Frontal cortex (tissue), 4 donors: ENCODE data around the gene WDR37. TPM values are rescaled to one million over a fixed set of nuclear protein-coding genes. Genes with fewer than 3 reads are reported as not detected.

Experiments used
- DNase-seq, 2 donors: peaks; one replicate each; pipeline ENCODE4 v3.0.0; 2012; ENCODE audit warnings: low spot score in 2 of 2
- FAIRE-seq: peaks from 2 replicates; lab custom pipeline; 2012; peaks lifted over from hg19 to GRCh38; lab: Jason Lieb, UNC
- total RNA-seq: library from RNA; depleted of rRNA; stranded (reverse); fragments of >200 nt; gene quantifications from one replicate; pipeline ENCODE4 v1.2.3, GENCODE V29; 2014
- donor health status: control.
- donor health status: control.
- donor health status: control.

The WDR37 gene
- total RNA-seq, 1 donor from 2014 or later, result 32.6 TPM

GRCh38 chr10:1120306-1120705 is 64.1 kb downstream of the WDR37 start:
- DNase-seq (no peak), FAIRE-seq (no peak)

GRCh38 chr10:1120801-1121211 is 64.6 kb downstream of the WDR37 start:
- FAIRE-seq (no peak), DNase-seq (no peak)

GRCh38 chr10:1121271-1121970 is 65.2 kb downstream of the WDR37 start:
- DNase-seq (no peak), FAIRE-seq (no peak)

- DNase-seq (no peak), FAIRE-seq (no peak)
Observed at GRCh38 chr10:1122349-1122748, 66.2 kb downstream of the WDR37 start.

- no peak for DNase-seq
- FAIRE-seq, result no peak
Observed at GRCh38 chr10:1123198-1123597, 67.0 kb downstream of the WDR37 start.

GRCh38 chr10:1123972-1124371 is 67.8 kb downstream of the WDR37 start:
- FAIRE-seq, result no peak

GRCh38 chr10:1124796-1125195 is 68.6 kb downstream of the WDR37 start:
- DNase-seq (no peak), FAIRE-seq (no peak)

More at GRCh38 chr10:1123972-1124371, 67.8 kb downstream of the WDR37 start:
- DNase-seq, result no peak

- FAIRE-seq (no peak), DNase-seq (no peak)
Observed at GRCh38 chr10:1126461-1126860, 70.3 kb downstream of the WDR37 start.

- DNase-seq (no peak), FAIRE-seq (no peak)
Observed at GRCh38 chr10:1127629-1128028, 71.4 kb downstream of the WDR37 start.

GRCh38 chr10:1128115-1128514 is 71.9 kb downstream of the WDR37 start:
- FAIRE-seq, result no peak
- no peak for DNase-seq

GRCh38 chr10:1128649-1129048 is 72.5 kb downstream of the WDR37 start:
- DNase-seq (no peak), FAIRE-seq (no peak)

- FAIRE-seq, result no peak
Observed at GRCh38 chr10:1130226-1130625, 74.0 kb downstream of the WDR37 start.

GRCh38 chr10:1130995-1131790 is 75.0 kb downstream of the WDR37 start:
- DNase-seq, result no peak
- FAIRE-seq, result no peak

More at GRCh38 chr10:1130226-1130625, 74.0 kb downstream of the WDR37 start:
- DNase-seq, result no peak

- no peak for FAIRE-seq
- no peak for DNase-seq
Observed at GRCh38 chr10:1132584-1132983, 76.4 kb downstream of the WDR37 start.

- DNase-seq, result no peak
- no peak for FAIRE-seq
Observed at GRCh38 chr10:1133495-1134045, 77.4 kb downstream of the WDR37 start.

- no peak for FAIRE-seq
- DNase-seq, result no peak
Observed at GRCh38 chr10:1134156-1134555, 78.0 kb downstream of the WDR37 start.

- no peak for FAIRE-seq
- no peak for DNase-seq
Observed at GRCh38 chr10:1136268-1136667, 80.1 kb downstream of the WDR37 start.

GRCh38 chr10:1137499-1138163 is 81.4 kb downstream of the WDR37 start:
- DNase-seq (no peak), FAIRE-seq (no peak)

GRCh38 chr10:1138529-1138928 is 82.3 kb downstream of the WDR37 start:
- no peak for DNase-seq
- no peak for FAIRE-seq

GRCh38 chr10:1141261-1141660 is 85.1 kb downstream of the WDR37 start:
- FAIRE-seq, result no peak

More at GRCh38 chr10:1141261-1141660, 85.1 kb downstream of the WDR37 start:
- no peak for DNase-seq
